ENCODE measurements around the gene PLIN5. TPM values are rescaled to one million over a fixed set of nuclear protein-coding genes. Genes with fewer than 3 reads are reported as not detected.
A peak's percentile ranks its signal among the peaks of the same experiment; 100 is the strongest.

PLIN5 gene
- total and polyA plus RNA-seq, 2 of the 8 experiments (the other 6 are each of a cell fraction or from before 2014, with no cell fraction given): 2.0 to 2.5 TPM

DNA sequence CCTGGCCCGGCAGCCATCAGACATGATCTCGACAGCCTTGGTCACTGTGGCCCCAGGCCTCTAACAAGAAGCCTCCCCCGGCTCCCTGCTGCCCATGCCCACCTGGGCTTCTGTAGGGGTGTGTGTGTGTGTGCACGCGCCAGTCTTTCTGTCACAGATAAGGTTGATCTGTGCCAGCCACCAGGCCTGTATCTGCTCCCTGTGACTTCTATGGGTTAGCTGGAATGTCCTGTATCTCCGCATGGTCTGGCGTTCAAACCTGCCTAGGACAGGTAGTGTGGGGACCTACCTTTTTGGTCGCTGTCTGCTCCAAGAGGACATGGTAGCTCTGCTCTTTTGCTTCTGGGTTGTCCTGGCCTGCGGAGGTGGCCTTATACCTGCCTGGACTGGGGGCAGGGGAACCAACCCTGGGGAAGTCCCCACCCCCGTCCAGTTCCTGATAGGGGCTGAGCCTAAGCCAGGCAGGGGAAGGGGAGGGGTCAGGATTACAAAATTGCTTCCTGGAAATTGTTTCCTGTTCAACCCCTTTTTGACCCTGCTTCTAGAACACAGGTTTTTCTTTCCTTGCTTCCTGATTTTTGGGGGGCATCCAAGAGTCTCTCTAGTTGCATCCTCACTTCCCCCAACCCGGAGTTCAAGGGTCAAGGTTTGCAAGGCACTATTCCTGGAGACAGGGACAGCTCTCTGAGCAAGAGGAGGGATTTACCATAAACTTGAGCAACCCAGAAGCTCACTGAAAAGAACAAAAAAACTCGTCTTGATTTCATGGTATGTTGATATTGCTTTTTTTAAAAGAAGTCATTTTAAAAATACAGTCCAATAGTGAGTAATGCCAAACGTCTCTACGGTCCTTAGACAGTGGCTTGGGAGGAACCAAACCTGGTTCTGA, 4.9 kb upstream of the PLIN5 start, which contains the start of gene LRG1:
Gene LRG1, minus strand, starts transcription at position 344 of the 889 bp plus-strand sequence. Its CDS starts 23 bp downstream, at position 321.
- FAIRE-seq: no peak
- Histone ChIP-seq H2BK15ac (ENCODE audit: low read length) (no peak within 1 kb of the TSS), H3K27me3 (replicated peaks in 1 of 4; ENCODE audit: control insufficient read depth in 3 of 4, extremely low read depth in 1 of 4, insufficient read depth in 3 of 4, low read length in 3 of 4) (peaks cover 0 to 7% (median 3%) of the 10 kb centered on the region in 4 experiments; a peak in 2 of 7 replicates), H3K14ac (ENCODE audit: insufficient read length) (no peak within 1 kb of the TSS), H2BK20ac (ENCODE audit: low read length) (no peak within 1 kb of the TSS), H3K9me3 (ENCODE audit: insufficient read depth in 2 of 2, low read depth in 1 of 2, low read length in 1 of 2) (no peaks in the 10 kb centered on the region; a peak in 1 of 4 replicates), H2AFZ (ENCODE audit: low read length) (no peak within 1 kb of the TSS), H3K18ac (ENCODE audit: extremely low read depth, low read length) (no peak within 1 kb of the TSS), H3K79me1 (ENCODE audit: low read depth, low read length) (no peaks in the 10 kb centered on the region), H2BK5ac (ENCODE audit: low read depth, low read length) (no peak within 1 kb of the TSS), H3K56ac (replicated peaks; ENCODE audit: insufficient read length, low read depth, low read length) (no peak within 1 kb of the TSS), H4K91ac (replicated peaks; ENCODE audit: insufficient read length, low read length) (peak within 1 kb of the TSS; percentile 30), H2AK5ac (ENCODE audit: low read depth, low read length) (no peak within 1 kb of the TSS), H3K79me2 (ENCODE audit: control insufficient read depth in 1 of 2, insufficient read depth in 2 of 2, low read length in 2 of 2) (no peaks in the 10 kb centered on the region), H3K4me2 (ENCODE audit: insufficient read depth in 1 of 2, low read depth in 2 of 2, low read length in 2 of 2) (peak within 1 kb of the TSS in 1 of 2 experiments; percentile 16; a peak in 1 of 4 replicates), H3K36me3 (ENCODE audit: control insufficient read depth in 2 of 4, insufficient read depth in 4 of 4, low read length in 3 of 4) (peaks cover 0 to 10% (median 0%) of the 10 kb centered on the region in 4 experiments; a peak in 1 of 8 replicates), H4K20me1 (replicated peaks in 1 of 2; ENCODE audit: control insufficient read depth in 1 of 2, insufficient read depth in 2 of 2, low read length in 2 of 2) (no peaks in the 10 kb centered on the region), H3K4me3 (ENCODE audit: extremely low read depth in 1 of 4, insufficient read depth in 2 of 4, low read depth in 3 of 4, low read length in 4 of 4) (no peak within 1 kb of the TSS), H3K23ac (ENCODE audit: insufficient read length) (no peak within 1 kb of the TSS), H4K8ac (ENCODE audit: extremely low read depth, insufficient read depth, low read length) (no peak within 1 kb of the TSS), H3K27ac (ENCODE audit: low read depth, low read length) (no peak within 1 kb of the TSS), H3K9ac (replicated peaks in 1 of 4; ENCODE audit: extremely low read depth in 1 of 4, low read depth in 3 of 4, low read length in 3 of 4) (no peak within 1 kb of the TSS; a peak in 1 of 7 replicates), H3K4ac (replicated peaks; ENCODE audit: insufficient read length, low read depth, low read length) (peak within 1 kb of the TSS; percentile 81), H2BK12ac (ENCODE audit: low read depth, low read length) (peak within 1 kb of the TSS; percentile 42; the same call in 1 of the 2 replicates), H4K5ac (ENCODE audit: insufficient read length, low read depth, low read length) (peak within 1 kb of the TSS; percentile 16), H3K4me1 (replicated peaks in 1 of 4; ENCODE audit: control insufficient read depth in 3 of 4, insufficient read depth in 4 of 4, low read length in 3 of 4) (peaks cover 0 to 11% (median 4%) of the 10 kb centered on the region in 4 experiments; a peak in 4 of 7 replicates), H2BK120ac (replicated peaks; ENCODE audit: low read depth, low read length) (no peak within 1 kb of the TSS), H3K23me2 (ENCODE audit: low read depth, low read length) (peaks cover under 1% of the 10 kb centered on the region; the same call in 1 of the 2 replicates)
- 80% methylated on average over 14 of the region's 14 CpGs; no CpG with 5 or more reads in 1 of the 2 experiments for WGBS, 2 experiments (ENCODE audit: extremely low coverage in 1 of 2, insufficient coverage in 1 of 2, insufficient read length in 1 of 2, insufficient replicate concordance in 2 of 2, low coverage in 1 of 2, low lambda C conversion rate in 2 of 2, missing lambda C conversion rate in 1 of 2)
- ChIA-PET POLR2A (ENCODE audit: partially characterized antibody) (interaction anchor here (0.6 to 1.2 kb wide), 5 partner anchors 22 to 200 kb away, joined by 3 read pairs; partner anchors contain the start of gene PLIN4), CTCF (ENCODE audit: partially characterized antibody) (interaction anchor here (0.5 to 11.6 kb wide), 16 partner anchors 7 to 597 kb away, joined by 3 to 174 read pairs (median 4); no protein-coding TSS in a partner anchor)
- DNase-seq (ENCODE audit: low read depth in 1 of 2, low spot score in 2 of 2): no peak
- TF ChIP-seq ZNF274 (IDR thresholded peaks at IDR 0.05; ENCODE audit: borderline replicate concordance, extremely low read depth, low read length): no peak
- TF ChIP-seq, protein P1, sequence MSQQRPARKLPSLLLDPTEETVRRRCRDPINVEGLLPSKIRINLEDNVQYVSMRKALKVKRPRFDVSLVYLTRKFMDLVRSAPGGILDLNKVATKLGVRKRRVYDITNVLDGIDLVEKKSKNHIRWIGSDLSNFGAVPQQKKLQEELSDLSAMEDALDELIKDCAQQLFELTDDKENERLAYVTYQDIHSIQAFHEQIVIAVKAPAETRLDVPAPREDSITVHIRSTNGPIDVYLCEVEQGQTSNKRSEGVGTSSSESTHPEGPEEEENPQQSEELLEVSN (IDR thresholded peaks at IDR 0.05): no peak
- no peak for TF ChIP-seq GABPA (IDR thresholded peaks at IDR 0.05; ENCODE audit: borderline replicate concordance, insufficient read depth, low read length)
- TF ChIP-seq EGR1 (IDR thresholded peaks at IDR 0.05; ENCODE audit: borderline replicate concordance, low read depth, low read length): peak; percentile 24; the same call in 1 of the 2 replicates
- TF ChIP-seq TAF1 (IDR thresholded peaks at IDR 0.05; ENCODE audit: low read depth, low read length): no peak
